HepG2 (cell line): ENCODE measurements around the gene PLIN4. TPM values are rescaled to one million over a fixed set of nuclear protein-coding genes. Genes with fewer than 3 reads are reported as not detected.

Source experiments
- KLF11 ChIP-seq: IDR thresholded peaks from 2 replicates; pipeline ENCODE4 v1.6.1; 2016; ENCODE audit warnings: missing compliant biosample characterization
- LCORL ChIP-seq, 2 experiments: fragments of 450-650 bp in 1 of 2; sonication (generic) in 1 of 2; formaldehyde crosslinking in 1 of 2; IDR thresholded peaks; 2 replicates each; pipeline versions ENCODE4 v1.5.0 to v1.6.1; 2017 to 2020; ENCODE audit warnings: antibody characterized with exemption in 1 of 2, missing genetic modification reagents in 1 of 2
- NRL ChIP-seq: sonication (generic); formaldehyde crosslinking; IDR thresholded peaks from 2 replicates; pipeline ENCODE4 v1.5.0; 2020; ENCODE audit warnings: missing genetic modification reagents, mild to moderate bottlenecking, moderate library complexity, borderline replicate concordance
- PAF1 ChIP-seq: IDR thresholded peaks from 2 replicates; pipeline ENCODE4 v1.6.1; 2016; ENCODE audit warnings: missing genetic modification reagents, missing compliant biosample characterization
- PHF8 ChIP-seq: sonication (generic); formaldehyde crosslinking; IDR thresholded peaks from 2 replicates; pipeline ENCODE4 v1.5.0; 2020; ENCODE audit warnings: missing genetic modification reagents
- RAD21 ChIP-seq: fragments of 450-650 bp; formaldehyde crosslinking; IDR thresholded peaks from 2 replicates; pipeline ENCODE4 v1.5.0; 2020; ENCODE audit warnings: mild to moderate bottlenecking
- SIN3B ChIP-seq: fragments of 150-350 bp; IDR thresholded peaks from 2 replicates; pipeline ENCODE4 v1.6.1; 2014; ENCODE audit warnings: low read length
- SOX13 ChIP-seq, 3 experiments: fragments of 450-650 bp in 1 of 3; sonication (generic) in 1 of 3; formaldehyde crosslinking in 1 of 3; IDR thresholded peaks in 2 of 3; conservative IDR thresholded peaks in 1 of 3; 2 replicates each; pipeline versions ENCODE4 v1.5.0 to v1.6.1; 2016 to 2020; ENCODE audit warnings: antibody characterized with exemption in 1 of 3, mild to moderate bottlenecking in 1 of 3, missing compliant biosample characterization in 1 of 3, missing genetic modification reagents in 1 of 3, moderate library complexity in 1 of 3
- WIZ ChIP-seq: sonication (generic); formaldehyde crosslinking; IDR thresholded peaks from 2 replicates; pipeline ENCODE4 v1.5.1; 2020; ENCODE audit warnings: mild to moderate bottlenecking, missing genetic modification reagents
- YEATS4 ChIP-seq: sonication (generic); formaldehyde crosslinking; IDR thresholded peaks from 2 replicates; pipeline ENCODE4 v1.4.0; 2020; ENCODE audit warnings: missing genetic modification reagents, borderline replicate concordance
- ZIK1 ChIP-seq: sonication (generic); formaldehyde crosslinking; IDR thresholded peaks from 2 replicates; pipeline ENCODE4 v1.5.0; 2020; ENCODE audit warnings: mild to moderate bottlenecking, low read depth, missing genetic modification reagents, borderline replicate concordance
- ZNF44 ChIP-seq: sonication (generic); formaldehyde crosslinking; IDR thresholded peaks from 2 replicates; pipeline ENCODE4 v1.5.1; 2020; ENCODE audit warnings: mild to moderate bottlenecking, missing genetic modification reagents
- ZNF629 ChIP-seq: sonication (generic); formaldehyde crosslinking; conservative IDR thresholded peaks from 2 replicates; pipeline ENCODE4 v1.5.0; 2020; ENCODE audit warnings: missing genetic modification reagents
- ZNF747 ChIP-seq: sonication (generic); formaldehyde crosslinking; IDR thresholded peaks from 2 replicates; pipeline ENCODE4 v1.8.1; 2023; ENCODE audit warnings: missing genetic modification reagents, mild to moderate bottlenecking, borderline replicate concordance
- polyA plus RNA-seq, 8 experiments: library from polyadenylated mRNA; depleted of rRNA in 3 of 8; stranded (reverse) in 7 of 8; unstranded in 1 of 8; fragments of >200 nt; fragmentation: Illumina TruSeq in 4 of 8; extraction: Trizol in 4 of 8; gene quantifications; 2 replicates each; pipeline versions ENCODE4 v1.2.1 to v1.2.3, GENCODE V29; 2011 to 2016; ENCODE audit warnings: low read depth in 4 of 8, missing spikeins in 1 of 8, mixed read lengths in 1 of 8; ENCODE audit not compliant: insufficient read depth in 1 of 8
- total RNA-seq, 5 experiments: library from RNA; depleted of rRNA; stranded (reverse); fragments of >200 nt; fragmentation: Illumina TruSeq; extraction: Trizol; gene quantifications; 2 replicates each; pipeline ENCODE4 v1.2.3, GENCODE V29; 2016; ENCODE audit warnings: low read depth in 1 of 5
- TF ChIP-seq, protein P1 (sequence below), 2 experiments: sonication (generic) in 1 of 2; formaldehyde crosslinking in 1 of 2; IDR thresholded peaks; 2 replicates each; pipeline versions ENCODE4 v1.6.1 to v1.9.0; 2014 to 2022; ENCODE audit warnings: antibody characterized with exemption in 1 of 2, borderline replicate concordance in 1 of 2, inconsistent platforms in 1 of 2, low read depth in 1 of 2, missing genetic modification reagents in 1 of 2
- TF ChIP-seq, protein P2 (sequence below): IDR thresholded peaks from 2 replicates; pipeline ENCODE4 v1.6.1; 2016; ENCODE audit warnings: missing compliant biosample characterization, missing genetic modification reagents, borderline replicate concordance
- TF ChIP-seq, protein P3 (sequence below): sonication (generic); formaldehyde crosslinking; conservative IDR thresholded peaks from 2 replicates; pipeline ENCODE4 v1.8.0; 2022; ENCODE audit warnings: missing genetic modification reagents

Gene PLIN4
- total and polyA plus RNA-seq, 2 of the 13 experiments (the other 11 are each of a cell fraction or from before 2014, with no cell fraction given): 1.1 to 1.3 TPM

DNA sequence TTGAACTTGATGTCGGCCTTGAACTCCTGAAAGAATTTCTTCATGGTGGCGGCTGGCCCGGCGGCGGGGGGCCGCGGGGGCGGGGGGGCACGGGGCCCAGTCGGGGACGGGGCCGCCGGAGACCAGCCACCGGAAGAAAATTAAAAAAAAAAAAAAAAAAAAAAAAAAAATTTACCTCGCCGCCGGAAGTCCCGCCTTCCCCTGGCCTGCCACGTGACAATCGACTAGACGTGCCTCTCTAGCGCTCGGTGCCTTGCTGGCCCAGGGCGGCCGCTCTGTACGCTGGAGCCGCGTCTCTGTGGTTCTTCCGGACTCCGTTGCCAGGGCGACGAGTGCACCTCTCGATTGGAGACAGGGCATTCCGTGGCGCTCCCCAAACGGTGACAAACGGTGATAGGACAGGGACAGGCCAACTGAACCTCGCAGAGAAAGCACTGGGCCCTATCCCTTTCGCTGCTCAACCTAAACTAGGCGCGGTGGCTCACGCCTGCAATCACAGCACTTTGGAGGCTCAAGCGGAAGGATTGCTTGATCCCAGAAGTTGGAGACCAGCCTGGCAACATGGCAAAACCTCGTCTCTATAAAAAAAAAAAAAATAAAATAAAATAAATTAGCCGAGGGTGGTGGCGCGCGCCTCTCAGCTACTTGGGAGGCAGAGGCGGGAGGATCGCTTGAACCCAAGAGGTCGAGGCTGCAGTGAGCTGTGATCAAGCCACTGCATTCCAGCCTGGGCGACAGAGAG lies 60.5 kb downstream of the PLIN4 start, which contains the start of gene UBXN6 (continued):
- TF ChIP-seq, protein P1, sequence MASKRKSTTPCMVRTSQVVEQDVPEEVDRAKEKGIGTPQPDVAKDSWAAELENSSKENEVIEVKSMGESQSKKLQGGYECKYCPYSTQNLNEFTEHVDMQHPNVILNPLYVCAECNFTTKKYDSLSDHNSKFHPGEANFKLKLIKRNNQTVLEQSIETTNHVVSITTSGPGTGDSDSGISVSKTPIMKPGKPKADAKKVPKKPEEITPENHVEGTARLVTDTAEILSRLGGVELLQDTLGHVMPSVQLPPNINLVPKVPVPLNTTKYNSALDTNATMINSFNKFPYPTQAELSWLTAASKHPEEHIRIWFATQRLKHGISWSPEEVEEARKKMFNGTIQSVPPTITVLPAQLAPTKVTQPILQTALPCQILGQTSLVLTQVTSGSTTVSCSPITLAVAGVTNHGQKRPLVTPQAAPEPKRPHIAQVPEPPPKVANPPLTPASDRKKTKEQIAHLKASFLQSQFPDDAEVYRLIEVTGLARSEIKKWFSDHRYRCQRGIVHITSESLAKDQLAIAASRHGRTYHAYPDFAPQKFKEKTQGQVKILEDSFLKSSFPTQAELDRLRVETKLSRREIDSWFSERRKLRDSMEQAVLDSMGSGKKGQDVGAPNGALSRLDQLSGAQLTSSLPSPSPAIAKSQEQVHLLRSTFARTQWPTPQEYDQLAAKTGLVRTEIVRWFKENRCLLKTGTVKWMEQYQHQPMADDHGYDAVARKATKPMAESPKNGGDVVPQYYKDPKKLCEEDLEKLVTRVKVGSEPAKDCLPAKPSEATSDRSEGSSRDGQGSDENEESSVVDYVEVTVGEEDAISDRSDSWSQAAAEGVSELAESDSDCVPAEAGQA (IDR thresholded peaks at IDR 0.05; ENCODE audit: low read depth): peak; percentile 66; the same call in 1 of the 2 replicates
- TF ChIP-seq, protein P1 (CRISPR knock-in tag; IDR thresholded peaks at IDR 0.05; ENCODE audit: borderline replicate concordance): no peak
- peak; percentile 69 for TF ChIP-seq SIN3B
- TF ChIP-seq ZNF747 (CRISPR knock-in tag): peak; percentile 60; the same call in 1 of the 2 replicates
- TF ChIP-seq KLF11 (CRISPR knock-in tag): peak; percentile 37; the same call in 1 of the 2 replicates
- TF ChIP-seq PHF8 (CRISPR knock-in tag): peak; percentile 37; the same call in 1 of the 2 replicates
- peak; percentile 30; the same call in 1 of the 2 replicates for TF ChIP-seq NRL (CRISPR knock-in tag)
- no peak for TF ChIP-seq SOX13 (IDR thresholded peaks at IDR 0.05)
- TF ChIP-seq SOX13 (CRISPR knock-in tag; conservative IDR thresholded peaks at IDR 0.05 in 1 of 2, IDR thresholded peaks at IDR 0.05 in 1 of 2): peak in 1 of 2 experiments; percentile 34; a peak in 1 of 4 replicates
- 0 out of 2 replicates have a peak, but pooled peaks have one; percentile 41 for TF ChIP-seq ZIK1 (CRISPR knock-in tag)
- TF ChIP-seq, protein P2, sequence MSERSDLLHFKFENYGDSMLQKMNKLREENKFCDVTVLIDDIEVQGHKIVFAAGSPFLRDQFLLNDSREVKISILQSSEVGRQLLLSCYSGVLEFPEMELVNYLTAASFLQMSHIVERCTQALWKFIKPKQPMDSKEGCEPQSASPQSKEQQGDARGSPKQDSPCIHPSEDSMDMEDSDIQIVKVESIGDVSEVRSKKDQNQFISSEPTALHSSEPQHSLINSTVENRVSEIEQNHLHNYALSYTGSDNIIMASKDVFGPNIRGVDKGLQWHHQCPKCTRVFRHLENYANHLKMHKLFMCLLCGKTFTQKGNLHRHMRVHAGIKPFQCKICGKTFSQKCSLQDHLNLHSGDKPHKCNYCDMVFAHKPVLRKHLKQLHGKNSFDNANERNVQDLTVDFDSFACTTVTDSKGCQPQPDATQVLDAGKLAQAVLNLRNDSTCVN: peak; percentile 12; the same call in 1 of the 2 replicates
- TF ChIP-seq YEATS4 (CRISPR knock-in tag): peak; percentile 62
- no peak for TF ChIP-seq RAD21 (CRISPR knock-in tag)
- TF ChIP-seq ZNF44 (CRISPR knock-in tag): peak; percentile 33; the same call in 1 of the 2 replicates
- TF ChIP-seq PAF1 (CRISPR knock-in tag): no peak
- no peak for TF ChIP-seq LCORL (IDR thresholded peaks at IDR 0.05)
- TF ChIP-seq LCORL (CRISPR knock-in tag; IDR thresholded peaks at IDR 0.05): peak; percentile 48; the same call in 1 of the 2 replicates
- TF ChIP-seq WIZ: no peak
- TF ChIP-seq, protein P3, sequence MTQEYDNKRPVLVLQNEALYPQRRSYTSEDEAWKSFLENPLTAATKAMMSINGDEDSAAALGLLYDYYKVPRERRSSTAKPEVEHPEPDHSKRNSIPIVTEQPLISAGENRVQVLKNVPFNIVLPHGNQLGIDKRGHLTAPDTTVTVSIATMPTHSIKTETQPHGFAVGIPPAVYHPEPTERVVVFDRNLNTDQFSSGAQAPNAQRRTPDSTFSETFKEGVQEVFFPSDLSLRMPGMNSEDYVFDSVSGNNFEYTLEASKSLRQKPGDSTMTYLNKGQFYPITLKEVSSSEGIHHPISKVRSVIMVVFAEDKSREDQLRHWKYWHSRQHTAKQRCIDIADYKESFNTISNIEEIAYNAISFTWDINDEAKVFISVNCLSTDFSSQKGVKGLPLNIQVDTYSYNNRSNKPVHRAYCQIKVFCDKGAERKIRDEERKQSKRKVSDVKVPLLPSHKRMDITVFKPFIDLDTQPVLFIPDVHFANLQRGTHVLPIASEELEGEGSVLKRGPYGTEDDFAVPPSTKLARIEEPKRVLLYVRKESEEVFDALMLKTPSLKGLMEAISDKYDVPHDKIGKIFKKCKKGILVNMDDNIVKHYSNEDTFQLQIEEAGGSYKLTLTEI (CRISPR knock-in tag): no peak
- no peak for TF ChIP-seq ZNF629 (CRISPR knock-in tag)
